ENCODE data around the gene PRMT7.

Gene PRMT7

DNA sequence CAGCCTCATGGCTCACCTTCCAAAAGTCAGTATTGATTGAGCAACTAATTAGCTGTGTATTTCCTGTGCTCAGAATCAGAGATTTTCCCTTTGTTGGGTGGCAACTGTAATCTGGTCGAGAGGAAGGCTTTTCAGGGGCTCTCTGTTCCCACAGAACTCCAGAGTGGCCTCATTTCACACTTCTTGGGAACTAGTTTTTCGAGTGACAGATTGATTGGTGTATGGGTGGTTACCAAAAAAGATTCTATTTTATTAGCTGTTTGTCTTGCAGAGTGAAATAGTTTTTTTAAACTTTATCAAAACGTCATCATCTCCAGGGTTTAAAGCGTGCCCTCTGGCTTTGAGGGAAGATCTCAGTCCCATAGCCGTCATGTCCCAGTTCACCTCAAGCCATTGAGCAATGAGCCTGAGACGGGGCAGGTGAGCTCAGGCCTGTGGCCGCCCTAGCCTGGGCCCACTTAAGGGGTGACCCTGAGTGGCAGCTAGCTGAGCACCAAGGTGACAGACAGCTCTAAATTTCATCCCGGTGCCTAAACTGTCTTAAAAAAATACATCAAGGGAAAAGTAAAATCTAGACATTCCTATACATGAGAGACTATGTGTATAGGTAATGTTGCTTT lies 84.5 kb downstream of the PRMT7 start:
- H3K36me3 ChIP-seq (ENCODE audit: control insufficient read depth in 4 of 4, insufficient read depth in 4 of 4, low read length in 3 of 4) = no peaks in the 10 kb centered on the region
- ChIA-PET CTCF (interaction anchor here (0.7 to 6.9 kb wide), 15 partner anchors 9 to 155 kb away, joined by 3 to 49 read pairs (median 6); no protein-coding TSS in a partner anchor), POLR2A (no interaction called here)
- H3K27me3 ChIP-seq (replicated peaks in 2 of 5; ENCODE audit: control insufficient read depth in 4 of 5, insufficient read depth in 5 of 5, low read length in 4 of 5) = no peaks in the 10 kb centered on the region
- DNase-seq = no peak
- H3K27ac ChIP-seq (ENCODE audit: insufficient read depth in 1 of 2, low read depth in 1 of 2, low read length in 2 of 2, poor library complexity in 1 of 2, severe bottlenecking in 2 of 2) = no peak overlapping the region
- H3K4me1 ChIP-seq (ENCODE audit: control extremely low read depth in 1 of 4, control insufficient read depth in 4 of 4, insufficient read depth in 4 of 4, low read length in 3 of 4) = no peaks in the 10 kb centered on the region
- no peaks in the 10 kb centered on the region for H3K9me3 ChIP-seq (ENCODE audit: control extremely low read depth in 1 of 5, control insufficient read depth in 4 of 5, insufficient read depth in 2 of 5, low read depth in 1 of 5, low read length in 4 of 5)
- 98% methylated on average over 5 of the region's 8 CpGs for WGBS (ENCODE audit: insufficient coverage)
- H3K4me3 ChIP-seq (ENCODE audit: control insufficient read depth in 1 of 7, extremely low read depth in 1 of 7, insufficient read depth in 4 of 7, low read depth in 2 of 7, low read length in 6 of 7) = no peak overlapping the region

DNA sequence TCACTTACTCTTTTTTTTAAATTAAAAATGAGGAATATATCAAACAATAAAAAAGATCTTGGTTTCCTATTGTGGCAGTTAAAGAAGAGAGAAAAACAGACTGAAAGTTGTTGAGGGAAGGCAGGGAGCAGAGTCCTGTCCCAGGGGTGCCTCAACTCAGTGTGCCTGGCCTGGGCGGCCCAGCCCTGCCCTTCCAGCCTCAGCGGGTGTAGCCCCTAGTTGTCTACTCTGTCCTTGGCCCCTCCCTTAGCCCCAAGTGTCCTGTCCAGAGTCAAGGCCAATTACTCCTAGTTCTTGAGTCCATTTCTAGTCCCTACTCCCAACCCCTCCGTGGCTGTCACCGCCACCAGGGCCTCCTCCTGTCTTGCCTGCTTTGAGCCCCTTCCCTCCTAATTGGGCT lies 85.0 kb downstream of the PRMT7 start:
- no peak overlapping the region for H3K27ac ChIP-seq (ENCODE audit: insufficient read depth in 1 of 2, low read depth in 1 of 2, low read length in 2 of 2, poor library complexity in 1 of 2, severe bottlenecking in 2 of 2)
- H3K27me3 ChIP-seq (replicated peaks in 2 of 5; ENCODE audit: control insufficient read depth in 4 of 5, insufficient read depth in 5 of 5, low read length in 4 of 5) = no peaks in the 10 kb centered on the region
- H3K4me1 ChIP-seq (ENCODE audit: control extremely low read depth in 1 of 4, control insufficient read depth in 4 of 4, insufficient read depth in 4 of 4, low read length in 3 of 4) = no peaks in the 10 kb centered on the region
- no peak overlapping the region for H3K4me3 ChIP-seq (ENCODE audit: control insufficient read depth in 1 of 7, extremely low read depth in 1 of 7, insufficient read depth in 4 of 7, low read depth in 2 of 7, low read length in 6 of 7)
- H3K36me3 ChIP-seq (ENCODE audit: control insufficient read depth in 4 of 4, insufficient read depth in 4 of 4, low read length in 3 of 4) = no peaks in the 10 kb centered on the region
- no peaks in the 10 kb centered on the region for H3K9me3 ChIP-seq (ENCODE audit: control extremely low read depth in 1 of 5, control insufficient read depth in 4 of 5, insufficient read depth in 2 of 5, low read depth in 1 of 5, low read length in 4 of 5)
- 88% methylated on average over 4 of the region's 4 CpGs for WGBS (ENCODE audit: insufficient coverage)
- ChIA-PET POLR2A (no interaction called here), CTCF (interaction anchor here (0.7 to 6.9 kb wide), 20 partner anchors 9 to 274 kb away, joined by 3 to 49 read pairs (median 6); no protein-coding TSS in a partner anchor)
- no peak for DNase-seq

DNA sequence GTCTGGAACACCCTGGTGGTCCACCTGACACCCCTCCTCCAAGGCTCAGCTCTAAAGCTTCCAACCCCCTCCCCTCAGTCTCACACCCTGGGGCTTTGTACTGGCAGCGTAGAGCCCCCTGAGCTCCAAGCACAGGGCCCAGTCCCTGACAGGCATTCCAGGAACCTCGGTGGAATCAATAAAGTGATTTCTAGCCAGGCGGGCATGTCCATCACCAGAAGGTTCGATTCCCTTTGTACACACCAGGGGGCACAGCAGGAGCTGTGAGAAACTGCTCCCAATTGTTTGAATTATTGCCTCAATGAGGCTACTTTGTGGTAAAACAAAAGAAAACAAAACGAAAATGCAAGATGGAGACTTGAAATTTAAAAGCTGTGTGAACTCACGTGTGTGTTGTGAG lies 85.7 kb downstream of the PRMT7 start:
- Histone ChIP-seq H3K4me3 (ENCODE audit: control insufficient read depth in 1 of 7, extremely low read depth in 1 of 7, insufficient read depth in 4 of 7, low read depth in 2 of 7, low read length in 6 of 7) (no peak overlapping the region), H3K9me3 (ENCODE audit: control extremely low read depth in 1 of 5, control insufficient read depth in 4 of 5, insufficient read depth in 2 of 5, low read depth in 1 of 5, low read length in 4 of 5) (no peaks in the 10 kb centered on the region), H3K36me3 (ENCODE audit: control insufficient read depth in 4 of 4, insufficient read depth in 4 of 4, low read length in 3 of 4) (no peaks in the 10 kb centered on the region), H3K27ac (ENCODE audit: insufficient read depth in 1 of 2, low read depth in 1 of 2, low read length in 2 of 2, poor library complexity in 1 of 2, severe bottlenecking in 2 of 2) (no peak overlapping the region), H3K4me1 (ENCODE audit: control extremely low read depth in 1 of 4, control insufficient read depth in 4 of 4, insufficient read depth in 4 of 4, low read length in 3 of 4) (peaks cover 0 to 2% (median 0%) of the 10 kb centered on the region in 4 experiments), H3K27me3 (replicated peaks in 2 of 5; ENCODE audit: control insufficient read depth in 4 of 5, insufficient read depth in 5 of 5, low read length in 4 of 5) (no peaks in the 10 kb centered on the region)
- 29% methylated on average over 3 of the region's 6 CpGs for WGBS (ENCODE audit: insufficient coverage)
- CTCF ChIA-PET = interaction anchor here (0.7 to 6.9 kb wide), 26 partner anchors 9 to 273 kb away, joined by 3 to 49 read pairs (median 5); no protein-coding TSS in a partner anchor
- POLR2A ChIA-PET = no interaction called here
- DNase-seq = peak; percentile 48 to 72 (median 70)

DNA sequence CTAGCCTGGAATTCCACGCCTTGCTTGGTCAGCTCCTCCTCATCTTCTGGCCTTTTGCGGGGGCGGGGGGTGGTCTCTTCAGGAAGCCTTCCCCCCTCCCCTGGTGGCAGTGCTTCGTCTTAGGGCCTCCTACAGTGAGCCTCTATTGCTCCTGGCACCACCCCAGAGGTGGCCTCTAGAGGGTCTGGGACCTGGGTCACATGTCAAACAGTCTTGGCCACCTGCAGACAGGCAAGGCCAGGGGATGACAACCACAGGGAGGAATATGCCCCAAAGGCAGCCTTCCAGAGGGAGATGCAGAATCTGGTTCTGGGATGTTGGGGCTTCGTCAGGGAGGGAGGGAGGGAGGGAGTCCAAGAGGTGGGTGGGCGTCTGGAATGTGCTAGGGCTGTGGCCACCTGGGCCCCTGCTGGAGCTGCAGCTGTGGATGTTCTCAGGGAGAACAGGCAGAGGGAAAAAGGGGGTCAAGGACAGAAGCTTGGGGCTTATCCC lies 86.9 kb downstream of the PRMT7 start:
- WGBS (ENCODE audit: insufficient coverage) = 100% methylated on average over 6 of the region's 6 CpGs
- no peak for DNase-seq
- CTCF ChIA-PET = interaction anchor here (0.9 to 6.9 kb wide), 16 partner anchors 9 to 130 kb away, joined by 3 to 49 read pairs (median 4); no protein-coding TSS in a partner anchor
- Histone ChIP-seq H3K27me3 (replicated peaks in 2 of 5; ENCODE audit: control insufficient read depth in 4 of 5, insufficient read depth in 5 of 5, low read length in 4 of 5) (no peaks in the 10 kb centered on the region), H3K4me1 (ENCODE audit: control extremely low read depth in 1 of 4, control insufficient read depth in 4 of 4, insufficient read depth in 4 of 4, low read length in 3 of 4) (peaks cover 0 to 2% (median 0%) of the 10 kb centered on the region in 4 experiments), H3K9me3 (ENCODE audit: control extremely low read depth in 1 of 5, control insufficient read depth in 4 of 5, insufficient read depth in 2 of 5, low read depth in 1 of 5, low read length in 4 of 5) (no peaks in the 10 kb centered on the region), H3K27ac (ENCODE audit: insufficient read depth in 1 of 2, low read depth in 1 of 2, low read length in 2 of 2, poor library complexity in 1 of 2, severe bottlenecking in 2 of 2) (no peak overlapping the region), H3K4me3 (ENCODE audit: control insufficient read depth in 1 of 7, extremely low read depth in 1 of 7, insufficient read depth in 4 of 7, low read depth in 2 of 7, low read length in 6 of 7) (no peak overlapping the region), H3K36me3 (ENCODE audit: control insufficient read depth in 4 of 4, insufficient read depth in 4 of 4, low read length in 3 of 4) (no peaks in the 10 kb centered on the region)
- POLR2A ChIA-PET = no interaction called here

DNA sequence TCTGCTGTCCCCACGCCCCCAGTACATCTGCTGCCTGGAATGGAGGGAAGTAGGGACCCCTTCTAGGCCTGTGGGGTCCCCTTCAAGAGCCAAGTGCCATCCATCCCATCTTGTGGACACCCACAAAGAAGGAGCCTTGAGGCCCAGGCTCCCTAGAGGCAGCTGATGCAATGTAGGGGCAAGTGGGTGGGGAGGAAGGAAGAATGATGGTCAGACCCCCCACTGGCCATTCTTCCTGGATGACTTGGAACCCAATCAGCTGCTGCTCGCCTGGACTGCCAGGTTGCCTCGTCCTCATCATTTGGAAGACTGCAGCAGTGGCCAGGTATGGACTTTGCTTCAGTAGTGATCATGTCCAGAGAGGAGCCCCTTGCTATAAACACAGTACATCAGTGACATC lies 88.6 kb downstream of the PRMT7 start:
- no peak overlapping the region for H3K27ac ChIP-seq (ENCODE audit: insufficient read depth in 1 of 2, low read depth in 1 of 2, low read length in 2 of 2, poor library complexity in 1 of 2, severe bottlenecking in 2 of 2)
- H3K4me1 ChIP-seq (ENCODE audit: control extremely low read depth in 1 of 4, control insufficient read depth in 4 of 4, insufficient read depth in 4 of 4, low read length in 3 of 4) = peaks cover 0 to 2% (median 0%) of the 10 kb centered on the region in 4 experiments
- POLR2A ChIA-PET = no interaction called here
- H3K36me3 ChIP-seq (ENCODE audit: control insufficient read depth in 4 of 4, insufficient read depth in 4 of 4, low read length in 3 of 4) = no peaks in the 10 kb centered on the region
- no peaks in the 10 kb centered on the region for H3K9me3 ChIP-seq (ENCODE audit: control extremely low read depth in 1 of 5, control insufficient read depth in 4 of 5, insufficient read depth in 2 of 5, low read depth in 1 of 5, low read length in 4 of 5)
- no peaks in the 10 kb centered on the region for H3K27me3 ChIP-seq (replicated peaks in 2 of 5; ENCODE audit: control insufficient read depth in 4 of 5, insufficient read depth in 5 of 5, low read length in 4 of 5)
- 95% methylated on average over 3 of the region's 3 CpGs for WGBS (ENCODE audit: insufficient coverage)
- CTCF ChIA-PET = interaction anchor here (1.0 to 6.9 kb wide), 4 partner anchors 11 to 111 kb away, joined by 3 to 49 read pairs (median 5); no protein-coding TSS in a partner anchor
- H3K4me3 ChIP-seq (ENCODE audit: control insufficient read depth in 1 of 7, extremely low read depth in 1 of 7, insufficient read depth in 4 of 7, low read depth in 2 of 7, low read length in 6 of 7) = no peak overlapping the region
- DNase-seq = no peak

DNA sequence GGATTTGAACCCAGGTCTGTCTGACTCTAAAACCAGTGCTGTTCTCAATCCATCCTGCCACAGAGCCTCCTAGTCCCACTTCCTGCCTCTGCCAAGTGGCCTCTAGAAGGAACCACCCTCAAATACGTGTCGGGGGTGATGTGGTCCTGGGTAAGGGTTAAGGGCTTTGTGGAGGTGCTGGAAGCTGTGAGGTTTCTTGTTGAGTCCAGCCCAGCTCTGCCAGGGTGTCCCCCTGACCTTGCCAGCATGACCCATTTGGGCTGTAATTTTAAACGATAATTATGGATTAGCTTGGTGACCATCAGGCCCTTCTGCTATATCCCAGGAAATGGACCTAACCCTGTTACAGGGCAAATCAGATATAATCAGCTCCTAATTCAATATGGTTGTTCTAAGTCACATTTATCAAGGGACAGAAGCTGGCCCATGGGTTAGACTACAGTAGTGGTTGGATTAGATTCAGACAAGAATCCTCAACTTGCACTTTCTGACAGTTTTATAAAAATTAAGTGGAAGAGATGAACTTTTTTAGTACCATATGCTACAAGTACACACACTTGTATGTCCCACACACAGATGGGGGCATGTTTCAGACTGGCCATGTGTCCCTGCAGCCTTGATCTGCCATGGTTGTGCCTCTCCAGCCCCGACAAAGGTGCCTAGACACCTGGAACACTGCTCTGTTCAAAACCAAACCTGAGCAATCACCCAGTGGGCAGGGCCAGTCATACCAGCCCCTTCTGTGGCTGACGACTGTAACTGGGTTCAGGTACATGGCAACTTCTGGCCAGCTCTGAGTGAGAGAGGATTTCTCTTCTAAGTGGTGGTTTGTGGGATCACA lies 89.5 kb downstream of the PRMT7 start:
- no peak for DNase-seq
- Histone ChIP-seq H3K27me3 (replicated peaks in 2 of 5; ENCODE audit: control insufficient read depth in 4 of 5, insufficient read depth in 5 of 5, low read length in 4 of 5) (no peaks in the 10 kb centered on the region), H3K27ac (ENCODE audit: insufficient read depth in 1 of 2, low read depth in 1 of 2, low read length in 2 of 2, poor library complexity in 1 of 2, severe bottlenecking in 2 of 2) (no peak overlapping the region), H3K4me1 (ENCODE audit: control extremely low read depth in 1 of 4, control insufficient read depth in 4 of 4, insufficient read depth in 4 of 4, low read length in 3 of 4) (peaks cover 0 to 2% (median 0%) of the 10 kb centered on the region in 4 experiments), H3K9me3 (ENCODE audit: control extremely low read depth in 1 of 5, control insufficient read depth in 4 of 5, insufficient read depth in 2 of 5, low read depth in 1 of 5, low read length in 4 of 5) (no peaks in the 10 kb centered on the region), H3K36me3 (ENCODE audit: control insufficient read depth in 4 of 4, insufficient read depth in 4 of 4, low read length in 3 of 4) (no peaks in the 10 kb centered on the region), H3K4me3 (ENCODE audit: control insufficient read depth in 1 of 7, extremely low read depth in 1 of 7, insufficient read depth in 4 of 7, low read depth in 2 of 7, low read length in 6 of 7) (no peak overlapping the region)
- POLR2A ChIA-PET = interaction anchor here (2.0 kb wide), 1 partner anchor 31 kb away, joined by 5 read pairs; no protein-coding TSS in a partner anchor
- 61% methylated on average over 5 of the region's 5 CpGs for WGBS (ENCODE audit: insufficient coverage)
- CTCF ChIA-PET = interaction anchor here (0.6 to 6.9 kb wide), 5 partner anchors 13 to 110 kb away, joined by 3 to 49 read pairs (median 3); no protein-coding TSS in a partner anchor
